Epidermal melanocyte (primary cell): Measurements from ENCODE around the gene RNF207.
"Not testable (repeated sequence)": the region's sequence is repeated elsewhere in the genome, so short reads cannot be mapped to it uniquely, and the experiment has no call there.

Source experiments
- DNase-seq: peaks from one replicate; pipeline ENCODE4 v3.0.0; 2011; ENCODE audit warnings: low spot score; ENCODE audit not compliant: insufficient read length

RNF207 gene

DNA sequence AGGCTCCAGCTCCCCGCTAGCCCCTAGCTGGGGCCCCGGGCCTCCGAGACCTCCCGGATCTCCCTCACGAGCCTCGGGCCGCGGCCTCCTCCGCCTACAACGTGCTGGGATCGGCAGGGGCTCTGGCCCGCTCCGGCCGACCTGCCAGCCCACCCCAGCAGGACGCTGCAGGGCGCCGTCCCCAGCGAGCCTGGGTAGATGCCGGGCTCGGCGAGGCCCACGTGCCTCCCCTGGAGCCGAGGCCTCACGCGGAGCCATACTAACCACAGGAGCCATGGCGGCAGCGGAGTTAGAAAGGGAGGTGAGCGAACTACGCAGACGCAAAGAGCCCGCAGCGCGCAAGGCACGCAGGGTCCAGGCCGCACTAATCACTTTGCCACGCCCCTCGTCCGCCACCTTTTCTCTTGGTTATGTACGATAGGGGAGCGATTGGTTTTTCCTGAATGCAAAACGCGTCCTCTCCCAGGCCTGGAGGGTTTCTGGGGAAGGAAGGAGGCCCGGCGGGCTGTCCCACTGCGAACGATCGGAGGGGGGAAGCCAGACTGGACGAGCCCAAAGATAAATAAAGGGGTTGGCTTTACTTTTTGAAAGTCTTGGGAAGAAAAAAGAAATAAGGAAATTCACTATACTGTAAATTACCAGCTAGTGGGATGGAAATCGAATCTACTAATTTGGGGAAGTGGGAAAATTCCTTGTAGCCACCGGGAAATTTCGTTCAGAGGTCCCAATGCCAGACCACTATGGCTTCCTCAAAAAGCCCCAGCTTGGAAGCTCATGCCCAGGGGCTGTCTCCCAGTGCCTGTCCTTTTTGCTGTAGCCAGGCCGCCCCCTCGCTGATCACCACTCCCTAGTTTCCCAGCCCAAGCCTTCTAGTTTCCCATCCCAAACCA, 6.4 kb upstream of the RNF207 start, which contains the start of gene RPL22:
Gene RPL22 (minus strand): TSS at position 298 of the 890 bp plus-strand sequence. CDS start 22 bp downstream, at position 276.
- peak; percentile 84 for DNase-seq

- DNase-seq, result no peak
Measured at GRCh38 chr1:6200188-6200809, 5.6 kb upstream of the RNF207 start.

GRCh38 chr1:6202256-6202655, 3.7 kb upstream of the RNF207 start:
- DNase-seq, result no peak

DNA sequence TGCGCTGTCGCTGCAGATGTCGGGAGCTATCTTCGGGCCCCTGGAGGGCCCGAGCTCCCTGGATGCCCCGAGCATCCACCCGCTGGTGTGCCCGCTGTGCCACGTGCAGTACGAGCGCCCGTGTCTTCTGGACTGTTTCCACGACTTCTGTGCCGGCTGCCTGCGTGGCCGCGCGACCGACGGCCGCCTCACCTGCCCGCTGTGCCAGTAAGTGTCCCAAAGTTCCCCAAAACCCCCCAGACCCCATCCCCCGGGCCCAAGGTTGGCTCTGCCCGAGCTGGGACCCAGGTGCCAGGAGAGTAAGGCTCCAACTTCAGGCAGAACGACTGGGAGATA, 569 bp downstream of the RNF207 start:
- DNase-seq, result no peak

GRCh38 chr1:6207075-6207885, 1.4 kb downstream of the RNF207 start:
- no peak for DNase-seq

- DNase-seq, result no peak
Measured at GRCh38 chr1:6207921-6208320, 2.0 kb downstream of the RNF207 start.

- DNase-seq, result peak; percentile 71
Measured at GRCh38 chr1:6208723-6209660, 3.1 kb downstream of the RNF207 start.

- DNase-seq, result no peak
Measured at GRCh38 chr1:6209661-6210580, 4.0 kb downstream of the RNF207 start.

DNA sequence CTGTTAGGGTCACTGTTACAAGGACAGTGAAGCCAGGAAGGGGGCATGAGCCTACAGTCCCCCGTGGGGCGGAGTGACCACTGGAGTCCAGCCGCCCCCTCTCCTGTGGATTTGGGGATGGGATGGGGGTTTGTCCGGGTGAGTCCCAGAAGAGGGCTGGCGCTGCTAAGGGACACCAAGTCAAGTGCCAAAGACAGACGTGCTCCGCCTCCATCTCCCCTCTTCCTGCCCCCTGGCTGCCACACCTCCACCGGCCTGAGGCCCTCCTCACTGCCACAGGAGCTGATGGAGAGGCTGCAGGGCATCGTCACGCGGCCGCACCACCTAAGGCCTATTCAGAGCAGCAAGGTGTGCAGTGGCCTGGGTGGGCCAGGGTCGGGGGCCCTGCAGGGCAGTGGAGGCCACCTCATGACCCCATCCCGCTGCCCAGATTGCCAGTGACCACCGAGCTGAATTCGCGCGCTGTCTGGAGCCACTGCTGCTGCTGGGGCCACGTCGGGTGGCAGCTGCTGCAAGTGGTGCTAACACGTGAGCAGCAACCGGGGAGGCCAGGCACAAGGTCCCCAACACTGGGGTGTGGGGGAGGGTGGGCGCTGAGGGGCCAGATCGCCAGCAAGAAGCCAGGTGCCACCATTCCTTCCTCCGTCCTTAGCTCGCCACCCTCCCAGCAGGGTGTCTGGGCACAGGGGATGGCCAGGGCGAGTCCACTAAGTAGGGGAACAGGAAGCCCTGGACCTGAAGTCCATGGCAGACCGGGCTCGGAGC, 4.9 kb downstream of the RNF207 start:
- DNase-seq, result no peak

DNA sequence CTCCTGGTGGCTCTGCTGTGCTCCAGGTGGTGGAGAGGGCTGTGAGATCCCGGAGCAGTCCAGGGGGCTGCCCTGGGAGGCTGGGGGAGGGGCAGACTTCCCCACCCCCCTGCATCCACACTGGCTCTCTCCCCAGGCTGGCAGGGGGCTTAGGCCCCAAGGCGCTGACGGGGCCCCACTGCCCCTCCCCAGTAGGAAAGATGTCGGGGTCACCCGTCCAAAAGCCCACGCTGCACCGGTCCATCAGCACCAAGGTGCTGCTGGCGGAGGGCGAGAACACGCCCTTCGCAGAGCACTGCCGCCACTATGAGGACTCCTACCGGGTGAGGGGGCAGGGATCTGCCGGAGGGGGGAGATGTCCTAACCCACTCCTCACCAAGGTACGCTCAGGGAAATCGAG, 5.8 kb downstream of the RNF207 start:
- DNase-seq, result no peak

GRCh38 chr1:6212193-6212959, 6.5 kb downstream of the RNF207 start:
- no peak for DNase-seq

DNA sequence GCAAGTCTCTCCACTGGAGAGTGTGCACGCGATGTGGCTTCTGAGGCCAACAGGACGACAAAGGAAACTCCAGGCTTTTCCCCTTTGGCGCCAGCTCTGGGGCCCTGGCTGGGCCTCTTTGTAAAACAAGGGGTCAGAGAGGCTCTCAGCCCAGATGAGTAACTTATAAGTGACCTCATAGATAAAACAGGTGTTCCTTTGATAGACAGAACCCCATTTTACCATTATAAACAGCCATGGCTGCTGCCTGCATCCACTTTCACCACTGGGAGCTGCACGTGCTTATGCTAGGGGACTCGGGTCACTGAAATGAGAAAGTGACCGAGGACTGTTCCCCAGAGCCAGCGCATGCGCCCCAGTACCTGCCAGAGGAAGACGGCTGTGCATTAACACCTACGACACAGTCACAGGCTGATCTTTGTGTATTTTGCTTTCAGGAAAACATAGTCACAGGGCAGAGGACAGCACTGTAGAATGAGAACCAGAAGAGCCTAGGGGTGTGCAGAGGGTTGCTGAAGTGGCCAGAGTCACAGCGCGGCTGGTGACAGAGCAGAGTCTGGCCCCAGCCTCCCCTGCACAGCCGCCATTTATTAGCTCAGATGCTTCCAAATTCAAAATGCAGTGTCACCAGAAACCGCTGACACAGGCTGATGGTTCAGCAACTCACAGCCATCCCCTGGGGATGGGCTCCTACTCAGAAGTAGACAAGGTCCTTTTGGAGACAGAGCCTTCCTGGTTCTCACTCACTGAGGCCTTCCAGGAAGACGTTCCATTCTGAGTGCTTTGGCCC, 12.7 kb downstream of the RNF207 start:
- DNase-seq, result no peak

GRCh38 chr1:6219641-6220040, 13.7 kb downstream of the RNF207 start:
- DNase-seq, result not testable (repeated sequence)

DNA sequence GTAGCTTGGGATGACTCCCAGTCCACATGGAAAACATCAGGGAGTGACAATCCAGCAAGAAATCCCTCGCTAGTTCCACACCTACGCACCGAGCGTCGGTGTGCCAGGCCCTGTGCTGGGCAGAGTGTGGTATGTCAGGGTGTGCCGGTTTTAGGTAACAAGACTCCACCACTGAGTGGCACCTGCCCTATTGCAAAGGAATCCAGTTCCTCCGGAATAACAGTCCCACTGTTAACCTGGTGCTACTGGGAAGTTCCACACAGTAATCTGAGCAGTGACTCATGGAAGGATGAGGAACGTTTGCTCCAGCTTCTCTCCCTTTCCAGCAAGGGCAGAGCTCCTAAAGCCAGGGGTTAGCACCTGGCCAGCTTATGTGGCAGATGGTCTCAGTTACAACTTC, 14.3 kb downstream of the RNF207 start:
- DNase-seq, result no peak

DNA sequence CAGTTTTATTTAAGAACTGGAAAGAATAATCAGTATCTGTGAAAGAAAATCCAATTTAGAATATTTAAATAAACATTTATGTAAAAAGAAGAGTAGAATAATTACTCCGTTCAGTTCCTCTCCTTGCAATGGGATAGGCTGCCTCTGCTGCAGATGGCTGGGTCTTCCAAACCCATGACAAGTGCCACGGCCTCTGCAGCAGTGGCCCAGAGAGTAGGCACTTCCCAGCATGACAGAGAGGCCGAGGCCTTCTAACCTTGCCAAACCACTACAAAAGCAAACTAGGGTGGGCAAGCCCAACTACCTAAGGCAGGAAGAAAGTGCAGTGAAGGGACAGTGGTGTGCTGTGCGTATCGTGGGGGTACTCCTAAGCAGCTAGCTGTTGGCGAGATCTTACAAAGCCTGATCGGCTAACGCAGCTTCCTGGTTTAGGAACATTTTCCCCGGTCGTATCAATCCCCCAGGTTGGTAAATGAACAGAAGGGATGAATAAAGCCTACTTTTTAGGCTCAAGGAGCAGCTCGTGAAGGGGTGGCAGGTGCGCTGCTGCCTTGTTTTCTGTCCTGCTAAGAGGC, 15.4 kb downstream of the RNF207 start:
- DNase-seq, result no peak

DNA sequence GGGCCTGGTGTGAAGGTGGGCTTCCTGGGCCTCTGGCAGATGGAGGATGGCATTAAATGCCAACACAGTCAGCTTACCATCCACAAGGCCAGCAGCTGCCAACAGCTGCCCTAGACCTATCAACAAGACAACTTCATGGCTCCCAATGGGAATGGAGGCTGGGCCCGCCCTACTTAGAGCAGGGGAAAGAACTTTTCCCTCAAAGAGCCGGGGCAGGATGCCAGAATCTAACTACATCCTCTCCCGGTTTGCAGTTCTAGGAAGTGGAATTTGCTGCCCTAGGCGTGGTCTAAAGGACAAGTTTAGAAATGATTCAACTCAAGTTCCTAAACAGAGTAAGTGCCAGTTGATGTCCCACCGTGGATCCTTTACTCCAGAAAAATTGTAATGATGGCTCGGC, 16.7 kb downstream of the RNF207 start:
- no peak for DNase-seq

- DNase-seq, result no peak
Measured at GRCh38 chr1:6223617-6224016, 17.7 kb downstream of the RNF207 start.
